Inferior parietal cortex (tissue), 1 donor: Measurements from ENCODE around the gene TNFRSF21.
A peak's percentile ranks its signal among the peaks of the same experiment; 100 is the strongest.
"Not testable (repeated sequence)": the region's sequence is repeated elsewhere in the genome, so short reads cannot be mapped to it uniquely, and the experiment has no call there.

ENCODE experiments used
- DNase-seq: peaks from one replicate; pipeline ENCODE4 v3.0.0-alpha.2; 2016; ENCODE audit errors: extremely low spot score

TNFRSF21 gene, protein sequence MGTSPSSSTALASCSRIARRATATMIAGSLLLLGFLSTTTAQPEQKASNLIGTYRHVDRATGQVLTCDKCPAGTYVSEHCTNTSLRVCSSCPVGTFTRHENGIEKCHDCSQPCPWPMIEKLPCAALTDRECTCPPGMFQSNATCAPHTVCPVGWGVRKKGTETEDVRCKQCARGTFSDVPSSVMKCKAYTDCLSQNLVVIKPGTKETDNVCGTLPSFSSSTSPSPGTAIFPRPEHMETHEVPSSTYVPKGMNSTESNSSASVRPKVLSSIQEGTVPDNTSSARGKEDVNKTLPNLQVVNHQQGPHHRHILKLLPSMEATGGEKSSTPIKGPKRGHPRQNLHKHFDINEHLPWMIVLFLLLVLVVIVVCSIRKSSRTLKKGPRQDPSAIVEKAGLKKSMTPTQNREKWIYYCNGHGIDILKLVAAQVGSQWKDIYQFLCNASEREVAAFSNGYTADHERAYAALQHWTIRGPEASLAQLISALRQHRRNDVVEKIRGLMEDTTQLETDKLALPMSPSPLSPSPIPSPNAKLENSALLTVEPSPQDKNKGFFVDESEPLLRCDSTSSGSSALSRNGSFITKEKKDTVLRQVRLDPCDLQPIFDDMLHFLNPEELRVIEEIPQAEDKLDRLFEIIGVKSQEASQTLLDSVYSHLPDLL

DNA sequence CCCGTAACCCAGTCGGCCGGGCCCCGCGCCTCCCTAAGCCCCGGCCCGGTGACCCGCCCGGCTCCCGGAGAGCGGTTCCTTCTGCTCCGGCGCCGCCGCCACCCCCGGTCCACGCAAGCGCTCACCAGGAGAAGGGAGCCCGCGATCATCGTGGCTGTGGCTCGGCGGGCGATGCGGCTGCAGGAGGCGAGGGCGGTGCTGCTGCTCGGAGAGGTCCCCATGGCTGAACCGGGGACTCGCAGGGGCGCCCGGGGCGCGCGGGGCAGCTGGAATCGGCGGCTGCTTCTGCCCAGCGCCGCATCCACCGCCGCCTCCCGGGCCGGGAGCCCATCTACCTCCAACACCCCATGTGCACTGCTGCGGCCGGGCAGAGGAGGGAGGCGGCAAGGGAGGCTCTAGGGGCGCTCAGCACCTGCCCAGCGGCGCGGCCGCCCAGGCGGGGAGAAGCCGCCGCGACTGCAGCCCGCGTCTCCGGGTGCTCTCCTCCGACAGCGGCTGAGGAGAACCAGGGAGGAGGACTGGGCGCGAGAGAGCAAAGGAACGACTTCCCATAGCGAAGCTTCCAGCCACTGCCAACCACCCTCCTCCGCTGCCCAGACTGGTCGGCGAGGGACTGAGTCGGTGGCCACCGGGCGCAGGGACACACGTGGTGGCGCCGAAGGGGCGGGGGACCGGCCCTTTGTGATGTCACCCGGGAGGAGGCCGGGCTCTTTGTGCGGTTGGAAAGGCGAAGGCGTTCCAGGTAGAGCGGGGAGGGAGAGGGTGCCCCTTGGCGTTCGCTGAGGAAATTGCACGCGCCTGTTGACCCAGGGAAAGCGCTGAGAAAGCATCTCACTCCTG is at the start of gene TNFRSF21:
TNFRSF21 (minus strand) TSS at position 615 of the 840 bp plus-strand sequence; CDS start at position 221, 394 bp downstream.
- DNase-seq: peak; percentile 91

DNA sequence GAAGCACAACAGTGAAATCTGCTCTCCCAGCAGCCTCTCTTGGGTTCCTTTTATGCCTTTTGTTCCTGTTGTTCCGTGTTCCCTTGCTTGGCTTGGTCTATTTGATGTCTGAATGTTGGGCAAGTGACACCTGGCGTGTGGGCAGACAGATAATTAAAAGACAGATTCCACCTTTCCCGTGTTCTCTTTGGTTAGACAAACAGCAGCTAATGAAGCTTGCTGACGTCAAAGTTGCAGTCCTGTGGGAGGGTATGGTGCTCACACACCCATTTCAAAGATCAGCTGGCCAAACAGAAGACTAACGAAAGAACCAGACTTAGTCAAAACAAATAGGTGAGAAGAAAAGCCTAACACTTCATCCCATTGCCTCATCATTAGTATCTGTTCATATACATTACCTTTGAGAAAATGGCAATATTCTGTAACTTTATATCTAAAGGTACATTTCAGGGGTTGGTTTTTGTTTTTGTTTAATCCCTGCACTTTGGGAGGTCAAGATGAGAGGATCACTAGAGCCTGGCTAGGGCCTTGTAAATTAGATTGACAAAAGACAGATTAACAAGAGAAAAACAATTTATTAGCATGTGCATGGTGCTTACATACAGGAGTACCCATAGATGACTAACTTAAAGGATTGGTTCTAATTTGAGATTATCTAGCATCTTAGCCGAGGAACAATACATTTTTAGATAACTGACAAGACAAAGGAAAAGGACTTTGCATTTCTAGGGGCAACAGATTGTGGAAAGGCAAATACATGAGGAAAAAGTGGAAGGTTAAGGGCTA is 48.9 kb upstream of the TNFRSF21 start:
- no peak for DNase-seq

DNA sequence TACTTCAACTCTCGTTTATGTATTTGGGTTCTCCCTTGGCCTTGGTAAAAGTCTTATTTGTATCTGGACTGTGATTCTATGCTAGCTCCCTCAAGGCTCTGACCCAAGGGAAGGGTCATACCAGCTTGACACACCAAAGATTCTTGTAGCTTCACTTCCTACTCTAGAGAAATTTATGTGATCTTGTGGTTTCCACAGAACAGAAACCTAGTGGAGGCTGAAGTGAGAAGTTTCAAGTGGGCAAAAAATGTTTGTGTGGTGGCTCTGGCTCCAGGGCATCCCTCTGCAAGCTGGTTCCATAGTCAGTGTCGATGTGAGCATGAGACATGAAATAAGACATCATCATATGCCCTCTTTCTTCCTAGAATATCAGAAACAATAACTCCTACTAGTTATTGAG is 48.1 kb upstream of the TNFRSF21 start:
- DNase-seq: no peak

DNA sequence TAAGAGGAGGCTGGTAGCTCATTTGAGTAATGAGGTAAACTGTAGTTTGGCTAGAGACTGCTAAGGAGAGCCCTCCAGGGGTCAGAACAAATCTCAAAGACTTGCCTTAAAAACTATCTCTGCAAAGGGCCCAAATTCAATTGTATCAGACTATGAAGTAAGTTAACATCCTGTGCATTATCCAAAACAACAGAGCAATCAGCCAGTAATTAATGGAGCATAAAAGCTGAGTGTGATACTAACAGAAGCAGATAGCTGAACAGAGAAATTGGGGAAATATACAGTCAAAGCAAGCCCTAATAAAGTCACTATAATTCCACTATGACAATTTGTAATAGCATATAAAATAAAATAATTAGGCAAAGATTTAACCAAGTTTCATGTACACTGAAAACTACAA is 45.8 kb upstream of the TNFRSF21 start:
- DNase-seq: no peak

DNA sequence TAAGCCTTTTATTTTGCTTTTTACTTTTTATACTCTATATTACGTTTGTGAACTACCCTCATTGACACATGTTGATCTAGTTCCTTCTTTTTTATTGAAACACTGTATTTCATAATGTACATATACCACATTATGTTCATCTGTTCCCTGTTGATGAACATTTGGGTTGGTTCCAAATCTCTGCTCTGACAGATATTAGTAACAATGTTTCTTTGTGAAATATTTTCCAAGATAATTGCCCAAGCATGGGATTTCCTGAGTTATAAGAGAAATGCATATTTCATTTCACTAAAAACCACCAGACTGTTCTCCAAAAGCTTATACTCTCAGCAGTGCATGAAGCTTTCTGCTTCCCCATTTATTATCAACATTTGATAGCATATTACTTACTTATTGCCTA is 44.2 kb upstream of the TNFRSF21 start:
- no peak for DNase-seq

DNA sequence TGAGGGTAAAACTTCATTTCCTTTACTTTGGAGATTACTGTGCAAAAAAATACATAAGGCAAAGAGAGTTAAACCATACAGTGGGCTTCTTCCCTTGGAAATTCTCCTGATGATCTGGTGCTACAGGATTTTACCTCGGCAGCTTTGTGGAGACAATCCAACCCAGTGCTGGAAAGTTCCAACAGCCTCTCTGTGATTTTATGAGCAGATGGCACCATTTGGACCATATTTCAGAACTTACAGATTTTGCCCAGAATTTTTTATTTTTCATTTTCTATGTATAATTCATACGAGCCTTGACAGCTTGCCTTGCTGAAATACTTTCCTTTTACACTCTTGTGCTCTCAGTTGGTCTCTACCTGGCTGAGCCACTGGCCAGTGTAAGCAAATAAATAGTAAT is 43.3 kb upstream of the TNFRSF21 start:
- no peak for DNase-seq

DNA sequence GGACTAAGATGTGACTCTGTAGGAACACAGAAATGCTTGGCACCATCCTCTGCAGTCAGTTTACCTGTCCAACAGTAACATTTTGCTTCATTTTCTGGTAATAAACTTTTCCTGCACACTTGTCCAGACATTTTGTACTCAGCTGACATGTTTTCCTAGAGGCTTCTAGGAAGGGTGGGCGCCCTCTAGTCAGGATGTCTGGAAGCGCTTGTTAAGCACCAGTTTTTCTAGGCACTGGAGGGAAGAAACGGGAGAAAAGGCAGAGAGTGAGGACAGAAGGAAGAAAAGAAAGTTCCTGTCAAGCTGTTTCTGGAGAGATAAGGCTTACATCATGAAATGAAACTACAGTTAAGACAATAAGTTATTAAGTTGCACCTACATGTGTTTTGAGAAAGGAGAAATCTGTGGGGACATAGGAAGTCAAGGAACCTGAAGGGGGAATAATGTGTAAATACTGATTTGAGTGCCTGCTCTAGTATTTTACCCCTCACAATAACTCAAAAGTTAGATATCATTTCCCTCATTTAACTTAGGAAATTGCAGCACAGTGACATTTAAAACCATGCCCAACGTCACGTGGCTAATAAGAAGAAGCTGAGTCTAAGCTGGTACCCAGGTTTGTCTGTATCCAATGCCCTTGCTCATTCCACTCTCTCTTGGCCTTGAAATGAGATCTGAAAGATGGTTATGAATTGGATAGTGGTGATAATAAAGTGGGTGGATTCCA is 42.7 kb upstream of the TNFRSF21 start:
- DNase-seq: no peak

DNA sequence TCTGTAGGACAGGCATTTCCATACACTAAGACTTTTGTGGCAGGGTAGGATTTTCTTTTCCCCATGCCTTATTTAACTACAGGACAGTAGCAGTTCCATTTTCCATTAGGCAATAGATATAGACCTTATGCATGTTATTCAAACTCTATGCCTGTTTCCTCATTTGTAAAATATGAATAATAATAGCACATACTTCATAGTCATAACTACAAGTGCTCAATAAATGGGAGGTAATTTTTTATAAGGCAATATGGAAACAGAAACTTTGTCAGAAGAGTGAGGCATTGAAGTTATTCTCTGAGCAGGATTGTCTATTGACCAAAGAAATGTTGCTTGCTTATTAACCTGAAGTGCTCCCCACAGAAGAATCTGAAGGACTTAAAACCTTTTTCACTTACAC is 41.9 kb upstream of the TNFRSF21 start:
- no peak for DNase-seq

DNA sequence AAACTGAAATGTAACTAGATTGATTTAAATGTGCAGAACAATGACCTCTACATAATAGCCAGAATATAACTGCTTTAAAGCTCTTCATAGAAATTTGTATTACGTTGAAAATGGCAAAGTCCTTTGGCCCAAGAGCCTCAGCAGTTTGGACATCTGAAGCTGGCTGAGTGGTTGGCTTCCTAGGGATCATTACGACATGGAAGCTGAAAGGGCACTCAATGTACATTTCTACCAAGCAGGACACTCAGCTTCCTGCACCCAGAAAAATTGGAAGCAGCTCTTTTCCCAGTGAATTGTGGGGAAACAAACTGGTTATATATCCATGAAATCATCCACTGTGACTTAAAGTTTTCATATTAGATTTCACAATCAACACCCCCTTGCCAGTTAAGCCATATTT is 40.2 kb upstream of the TNFRSF21 start:
- no peak for DNase-seq

DNA sequence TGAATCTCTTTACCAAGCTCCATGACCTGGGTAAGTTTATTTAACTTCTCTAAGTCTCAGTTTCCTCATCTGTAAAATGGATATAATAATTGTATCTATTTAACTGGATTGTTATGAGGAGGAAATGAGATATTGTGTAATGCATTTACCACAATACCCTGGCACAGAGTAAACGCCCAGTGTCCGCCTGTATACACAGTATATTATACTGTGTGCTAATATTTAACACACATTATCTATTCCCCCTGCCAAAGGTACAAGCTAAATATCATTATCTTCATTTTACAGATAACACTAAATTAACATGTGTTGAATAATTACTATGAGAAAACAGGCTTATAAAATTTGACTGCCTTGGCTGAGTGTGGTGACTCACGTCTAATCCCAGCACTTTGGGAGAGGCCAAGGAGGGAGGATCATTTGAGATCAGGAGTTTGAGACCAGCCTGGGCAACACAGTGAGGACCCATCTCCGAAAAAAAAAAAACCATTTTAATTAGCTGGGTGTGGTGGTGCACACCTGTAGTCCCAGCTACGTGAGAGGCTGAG is 38.7 kb upstream of the TNFRSF21 start:
- DNase-seq: no peak

DNA sequence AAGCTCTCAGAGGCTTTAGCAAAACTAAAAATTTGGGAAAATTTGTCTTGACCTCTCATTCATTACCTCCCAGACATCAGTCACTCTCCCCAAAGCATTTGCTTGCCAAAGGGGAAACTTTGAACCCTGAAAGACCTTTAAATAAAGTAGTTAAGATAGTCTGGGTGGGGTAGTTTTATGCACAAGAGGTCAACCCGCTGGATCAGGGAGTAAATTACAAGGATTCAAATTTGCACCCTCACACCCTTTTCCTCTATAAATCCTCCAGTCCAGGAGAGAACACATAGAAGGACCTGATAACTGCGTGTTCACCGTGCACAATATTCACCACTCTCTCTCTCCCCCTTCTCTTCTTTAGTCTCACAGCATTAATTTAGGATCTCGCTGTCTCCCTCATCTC is 36.1 kb upstream of the TNFRSF21 start:
- DNase-seq: no peak

DNA sequence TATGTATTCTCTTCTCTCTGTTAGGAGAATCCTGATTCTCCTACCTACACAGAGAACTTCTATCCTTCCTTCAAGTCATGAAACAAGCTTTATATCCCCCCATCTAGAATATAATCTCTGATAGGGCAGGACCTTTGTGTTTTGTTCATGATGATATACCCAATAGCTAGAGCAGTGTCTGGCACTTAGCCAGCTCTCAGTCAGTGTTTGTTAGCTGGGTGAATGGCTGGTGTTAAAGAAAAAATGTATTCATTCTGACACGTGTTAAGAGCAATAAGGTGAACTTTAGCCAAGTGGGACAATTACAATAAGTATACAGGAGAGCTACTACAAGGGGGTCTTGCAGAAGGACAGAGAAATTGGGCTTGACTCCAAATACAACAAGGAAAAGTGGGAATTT is 34.3 kb upstream of the TNFRSF21 start:
- no peak for DNase-seq

DNA sequence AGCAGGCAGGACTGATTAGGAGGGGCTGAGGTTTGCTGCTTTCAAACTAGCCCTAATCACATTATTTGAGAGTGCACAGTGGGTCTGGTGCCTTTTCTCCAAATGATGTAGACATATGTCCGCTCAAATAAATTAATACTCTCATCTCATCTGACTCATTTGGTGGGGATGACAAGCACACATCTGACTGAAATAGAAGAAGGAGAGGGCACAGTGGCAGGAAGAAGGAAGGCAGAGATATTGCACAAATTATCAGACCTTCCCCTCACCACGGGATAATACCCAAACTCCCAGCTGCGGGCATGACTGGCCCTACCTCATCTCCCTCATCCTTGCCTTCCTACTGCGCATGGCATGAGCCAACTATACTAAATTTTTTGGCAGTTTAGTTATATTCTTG is 33.9 kb upstream of the TNFRSF21 start:
- DNase-seq: no peak

DNA sequence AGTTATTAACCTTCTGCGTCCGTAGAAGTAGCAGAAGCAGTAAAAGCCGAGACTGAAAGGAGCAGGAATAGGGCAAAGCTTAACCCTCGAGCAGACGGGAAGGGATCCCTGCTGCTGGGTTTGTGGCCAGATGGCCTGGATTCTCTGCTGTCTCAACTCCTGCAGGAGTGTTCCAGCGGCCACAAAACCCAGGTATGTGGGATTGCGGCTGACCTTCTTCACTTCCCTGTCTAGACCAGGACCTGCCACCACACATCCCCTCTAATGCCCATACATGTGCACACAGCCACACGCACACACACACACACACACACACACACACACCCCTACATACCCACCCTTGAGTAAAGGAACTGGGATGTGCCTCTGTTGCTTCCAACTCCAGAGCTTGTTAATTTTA is 33.1 kb upstream of the TNFRSF21 start:
- no peak for DNase-seq

DNA sequence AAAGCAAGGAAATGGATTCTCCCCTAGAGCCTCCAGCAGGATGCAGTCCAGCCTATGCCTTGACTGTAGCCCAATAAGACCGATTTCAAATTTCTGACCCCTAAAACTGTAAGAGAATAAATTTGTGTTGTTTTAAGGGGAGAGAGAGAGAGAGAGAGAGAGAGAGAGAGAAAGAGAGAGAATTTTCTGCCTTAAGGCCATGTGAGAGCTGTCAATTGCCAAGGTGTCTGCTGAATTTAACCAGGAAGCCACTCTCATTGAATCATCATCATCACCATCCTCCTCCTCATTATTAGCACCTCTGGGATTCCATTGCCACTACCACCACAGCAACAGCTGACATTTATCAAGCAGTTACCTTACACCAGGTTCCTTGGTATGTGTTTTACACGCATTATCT is 27.8 kb upstream of the TNFRSF21 start:
- DNase-seq: no peak

DNA sequence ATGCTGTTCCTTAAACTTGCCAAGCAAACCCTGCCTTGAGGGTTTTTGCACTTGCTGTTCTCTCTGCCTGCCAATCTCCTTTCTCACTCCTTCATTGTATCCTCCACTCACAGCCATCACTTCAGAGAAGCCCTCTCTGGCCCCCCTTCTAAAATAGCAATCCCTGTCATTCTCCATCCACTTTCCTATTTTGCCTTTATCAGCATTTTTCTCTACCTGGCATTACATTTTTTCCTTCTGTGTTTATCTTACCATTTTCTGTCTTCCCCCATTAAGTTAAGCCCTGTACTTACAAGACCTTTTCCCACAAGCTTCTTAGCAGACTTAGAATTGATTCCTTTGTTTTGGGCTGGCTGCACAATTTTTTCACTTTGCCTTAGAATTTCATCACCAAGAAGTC is 26.6 kb upstream of the TNFRSF21 start:
- DNase-seq: no peak

DNA sequence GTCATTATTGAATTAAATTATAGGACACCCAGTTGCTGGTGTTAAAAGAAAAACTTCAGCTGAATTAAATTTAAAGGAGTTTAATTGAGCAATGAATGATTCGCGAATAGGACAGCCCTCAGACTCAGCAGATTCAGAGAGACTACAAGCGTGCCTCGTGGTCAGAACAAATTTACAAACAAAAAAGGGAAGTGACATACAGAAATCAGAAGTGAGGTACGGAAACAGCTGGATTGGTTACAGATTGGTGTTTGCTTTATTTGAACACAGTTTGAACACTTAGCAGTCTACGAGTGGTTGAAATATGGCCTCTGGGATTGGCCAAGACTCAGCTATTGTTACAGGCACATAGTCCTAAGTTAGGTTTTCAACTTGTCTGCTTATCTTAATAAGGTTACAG is 25.8 kb upstream of the TNFRSF21 start:
- no peak for DNase-seq

DNA sequence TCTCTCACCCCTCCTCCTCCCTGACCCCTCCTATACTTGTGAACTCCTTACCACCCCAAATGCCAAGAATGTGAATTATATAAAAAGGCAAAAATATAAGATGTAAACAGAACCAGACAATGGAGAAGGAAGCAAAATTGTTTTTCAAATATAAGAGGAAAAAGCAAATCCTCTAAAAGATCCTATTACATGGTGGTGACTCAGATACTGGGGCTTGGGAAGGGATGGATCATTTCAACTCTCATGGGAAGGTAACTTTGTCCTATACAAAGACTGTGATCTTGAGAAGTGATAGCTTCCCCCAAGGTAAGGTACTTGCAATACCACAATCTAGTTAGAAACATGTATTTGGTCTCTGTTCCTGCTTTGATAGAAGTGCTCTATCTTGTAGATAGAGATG is 24.6 kb upstream of the TNFRSF21 start:
- no peak for DNase-seq

DNA sequence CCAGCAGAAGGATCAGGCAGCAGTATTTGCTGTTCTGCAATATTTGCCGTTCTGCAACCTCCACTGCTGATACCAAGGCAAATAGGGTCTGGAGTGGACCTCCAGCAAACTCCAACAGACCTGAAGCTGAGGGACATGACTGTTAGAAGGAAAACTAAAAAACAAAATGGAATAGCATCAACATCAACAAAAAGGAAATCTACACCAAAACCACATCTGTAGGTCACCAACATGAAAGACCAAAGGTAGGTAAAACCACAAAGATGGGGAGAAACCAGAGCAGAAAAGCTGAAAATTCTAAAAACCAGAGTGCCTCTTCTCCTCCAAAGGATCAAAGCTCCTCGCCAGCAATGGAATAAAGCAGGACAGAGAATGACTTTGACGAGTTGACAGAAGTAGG is 18.9 kb upstream of the TNFRSF21 start:
- not testable (repeated sequence) for DNase-seq

DNA sequence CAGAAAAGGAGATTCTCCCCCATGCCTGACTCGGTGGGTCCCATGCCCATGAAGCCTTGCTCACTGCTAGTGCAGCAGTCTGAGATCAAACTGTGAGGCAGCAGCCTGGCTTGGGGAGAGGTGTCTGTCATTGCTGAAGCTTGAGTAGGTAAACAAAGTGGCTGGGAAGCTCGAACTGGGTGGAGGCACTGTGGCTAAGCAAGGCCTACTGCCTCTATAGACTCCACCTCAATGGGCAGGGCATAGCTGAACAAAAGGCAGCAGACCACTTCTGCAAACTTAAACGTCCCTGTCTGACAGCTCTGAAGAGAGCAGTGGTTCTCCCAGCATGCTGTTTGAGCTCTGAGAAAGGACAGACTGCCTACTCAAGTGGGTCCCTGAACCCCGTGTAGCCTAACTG is 18.4 kb upstream of the TNFRSF21 start:
- not testable (repeated sequence) for DNase-seq

DNA sequence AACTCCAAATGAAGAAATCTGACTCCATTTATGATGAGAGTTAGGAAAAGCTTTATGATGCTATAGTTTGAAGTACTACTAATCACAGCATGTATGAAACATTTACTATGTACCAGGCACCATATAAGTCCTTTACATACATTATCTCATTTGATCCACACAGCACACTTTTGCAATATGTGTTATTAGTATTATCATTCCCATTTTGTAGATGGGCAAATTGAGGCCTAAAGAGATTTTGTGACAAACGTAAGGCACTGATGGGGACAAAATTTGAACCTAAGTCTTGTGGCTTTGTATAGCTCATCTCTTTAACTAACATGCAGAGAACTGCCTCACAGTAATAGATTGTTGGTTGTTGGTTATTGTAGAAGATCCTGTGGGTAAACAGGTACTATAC is 14.2 kb upstream of the TNFRSF21 start:
- DNase-seq: no peak
